WI38 (cell line): ENCODE measurements around the gene SERPINB3.

Experiments
- H3K4me3 ChIP-seq: 2 replicates; pipeline ENCODE4 v1.5.1; 2011; ENCODE audit warnings: low read depth, mild to moderate bottlenecking, control low read depth, low read length
- TF ChIP-seq, protein P1 (sequence below): IDR thresholded peaks from 2 replicates; pipeline ENCODE4 v1.5.1; 2012; ENCODE audit warnings: low read depth, mild to moderate bottlenecking, control low read depth, low read length

SERPINB3 gene

DNA sequence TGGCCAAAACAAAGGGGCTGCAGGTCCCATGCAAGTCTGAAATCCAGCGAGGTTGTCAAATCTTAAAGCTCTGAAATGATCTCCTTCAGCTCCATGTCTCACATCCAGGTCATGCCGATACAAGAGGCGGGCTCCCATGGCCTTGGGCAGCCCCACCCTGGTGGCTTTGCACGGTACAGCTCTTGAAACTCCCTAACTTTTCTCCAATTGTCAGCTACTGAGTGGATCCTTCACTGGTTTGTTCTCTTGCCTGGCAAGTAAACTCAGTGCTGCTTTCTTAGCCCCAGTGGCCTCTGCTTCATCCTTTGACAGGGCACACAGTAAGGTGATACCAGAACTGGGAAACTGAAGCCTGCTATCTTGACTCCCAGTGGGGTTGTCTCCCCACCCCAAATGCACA is 48.3 kb downstream of the SERPINB3 start:
- no peak overlapping the region for H3K4me3 ChIP-seq
- TF ChIP-seq, protein P1, sequence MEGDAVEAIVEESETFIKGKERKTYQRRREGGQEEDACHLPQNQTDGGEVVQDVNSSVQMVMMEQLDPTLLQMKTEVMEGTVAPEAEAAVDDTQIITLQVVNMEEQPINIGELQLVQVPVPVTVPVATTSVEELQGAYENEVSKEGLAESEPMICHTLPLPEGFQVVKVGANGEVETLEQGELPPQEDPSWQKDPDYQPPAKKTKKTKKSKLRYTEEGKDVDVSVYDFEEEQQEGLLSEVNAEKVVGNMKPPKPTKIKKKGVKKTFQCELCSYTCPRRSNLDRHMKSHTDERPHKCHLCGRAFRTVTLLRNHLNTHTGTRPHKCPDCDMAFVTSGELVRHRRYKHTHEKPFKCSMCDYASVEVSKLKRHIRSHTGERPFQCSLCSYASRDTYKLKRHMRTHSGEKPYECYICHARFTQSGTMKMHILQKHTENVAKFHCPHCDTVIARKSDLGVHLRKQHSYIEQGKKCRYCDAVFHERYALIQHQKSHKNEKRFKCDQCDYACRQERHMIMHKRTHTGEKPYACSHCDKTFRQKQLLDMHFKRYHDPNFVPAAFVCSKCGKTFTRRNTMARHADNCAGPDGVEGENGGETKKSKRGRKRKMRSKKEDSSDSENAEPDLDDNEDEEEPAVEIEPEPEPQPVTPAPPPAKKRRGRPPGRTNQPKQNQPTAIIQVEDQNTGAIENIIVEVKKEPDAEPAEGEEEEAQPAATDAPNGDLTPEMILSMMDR = no peak

DNA sequence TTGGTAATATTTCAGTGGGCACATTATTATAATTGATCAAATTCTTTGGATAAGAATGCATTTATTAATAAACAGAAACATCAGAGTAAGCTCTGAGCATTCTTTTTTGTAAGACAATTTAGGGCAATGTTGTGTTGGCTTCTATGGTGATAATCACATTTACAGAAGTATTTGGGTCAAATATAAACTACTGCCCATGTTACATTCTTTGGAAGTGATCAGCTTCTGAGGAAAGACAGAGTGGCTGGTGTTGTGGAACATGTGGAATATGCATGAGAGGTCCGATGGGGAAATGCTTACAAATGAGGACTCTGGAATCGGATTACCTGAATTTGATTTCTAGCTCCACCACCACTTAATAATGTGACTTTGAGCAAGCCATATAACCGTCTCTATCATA is 55.2 kb downstream of the SERPINB3 start:
- no peak overlapping the region for H3K4me3 ChIP-seq
- TF ChIP-seq, protein P1 = no peak
